ENCODE measurements around the gene RNLS.

The RNLS gene

GRCh38 chr10:88230251-88230650, 352.9 kb downstream of the RNLS start:
- DNase-seq (ENCODE audit: low spot score): no peak

GRCh38 chr10:88228130-88228529, 355.0 kb downstream of the RNLS start:
- DNase-seq (ENCODE audit: low spot score): no peak

- DNase-seq (ENCODE audit: low spot score): no peak
Measured at GRCh38 chr10:88227342-88228018, 355.6 kb downstream of the RNLS start.

DNA sequence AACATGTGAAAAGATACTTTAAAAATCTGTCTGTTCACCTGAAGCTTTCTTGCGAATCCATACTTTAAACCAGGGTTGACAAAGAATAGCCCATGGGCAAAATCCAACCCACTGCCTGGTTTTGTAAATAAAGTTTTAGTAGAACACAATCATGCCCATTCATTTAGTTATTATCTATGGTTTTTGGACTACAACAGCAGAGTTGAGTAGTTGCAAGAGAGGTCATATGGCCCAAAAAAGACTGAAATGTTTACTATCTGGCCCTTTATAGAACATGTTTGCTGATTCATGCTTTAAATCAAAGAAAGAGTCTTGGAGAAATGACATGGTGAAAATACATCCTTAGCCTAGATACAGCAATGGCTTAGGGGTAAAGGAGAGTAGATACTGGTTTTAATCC, 356.2 kb downstream of the RNLS start:
- no peak for DNase-seq (ENCODE audit: low spot score)

DNA sequence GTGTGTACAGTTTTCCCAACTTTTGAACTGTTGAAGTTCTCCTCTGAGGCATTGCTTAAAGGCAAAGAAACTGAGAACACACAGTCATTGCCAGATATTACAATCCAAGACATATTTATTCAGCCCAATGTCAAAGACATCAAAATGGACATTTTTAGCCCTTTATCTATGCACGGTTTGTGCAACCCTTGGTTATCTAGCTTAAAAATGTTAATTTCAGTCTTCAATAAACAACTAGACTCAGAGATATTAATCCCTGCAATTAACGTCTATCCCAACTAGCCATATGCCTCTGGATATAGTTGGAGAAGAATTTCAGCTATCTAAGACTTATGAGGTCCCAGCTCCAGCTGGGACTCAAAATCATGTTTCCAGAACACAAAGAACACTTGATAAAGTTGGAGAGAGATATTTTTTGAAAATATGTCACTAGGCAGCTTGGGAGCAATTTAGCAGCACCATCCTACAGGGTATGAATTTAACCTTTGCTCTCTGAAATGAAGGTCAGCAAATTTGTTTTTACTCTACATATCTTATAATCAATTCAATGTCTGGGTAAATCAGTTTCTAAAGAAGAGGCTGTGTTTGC, 357.0 kb downstream of the RNLS start:
- peak; percentile 28 for DNase-seq (ENCODE audit: low spot score)

Data from HuH-7.5 (cell line).